Fibroblast of mammary gland (primary cell): ENCODE results near the gene COL4A6.

Experiments
- DNase-seq: peaks from one replicate; pipeline ENCODE4 v3.0.0-alpha.2; 2010; ENCODE audit warnings: low read depth
- H3K4me3 ChIP-seq: 2 replicates; pipeline ENCODE4 v1.5.1; 2011; ENCODE audit warnings: low read depth, mild to moderate bottlenecking, low read length, moderate library complexity; ENCODE audit not compliant: control insufficient read depth
- CTCF ChIP-seq: conservative IDR thresholded peaks from 2 replicates; pipeline ENCODE4 v1.5.1; 2011; ENCODE audit warnings: low read depth, low read length, inconsistent platforms; ENCODE audit not compliant: control insufficient read depth, insufficient read depth

COL4A6 gene

GRCh38 chrX:108415891-108416290, 22.3 kb downstream of the COL4A6 start:
- no peak overlapping the region for H3K4me3 ChIP-seq
- peak; percentile 11 for DNase-seq
- no peak for TF ChIP-seq CTCF

- TF ChIP-seq CTCF, result no peak
- no peak overlapping the region for H3K4me3 ChIP-seq
- no peak for DNase-seq
Observed at GRCh38 chrX:108415146-108415545, 23.1 kb downstream of the COL4A6 start.

GRCh38 chrX:108412783-108413182, 25.4 kb downstream of the COL4A6 start:
- DNase-seq, result no peak
- no peak overlapping the region for H3K4me3 ChIP-seq
- no peak for TF ChIP-seq CTCF

GRCh38 chrX:108399418-108400165, 38.6 kb downstream of the COL4A6 start:
- H3K4me3 ChIP-seq, result no peak overlapping the region
- DNase-seq, result peak; percentile 75
- no peak for TF ChIP-seq CTCF

GRCh38 chrX:108397627-108398391, 40.4 kb downstream of the COL4A6 start:
- no peak for TF ChIP-seq CTCF
- peak; percentile 74 for DNase-seq
- H3K4me3 ChIP-seq, result no peak overlapping the region

- no peak for DNase-seq
- no peak for TF ChIP-seq CTCF
- H3K4me3 ChIP-seq, result no peak overlapping the region
Observed at GRCh38 chrX:108396986-108397385, 41.2 kb downstream of the COL4A6 start.
